T-helper 1 cell treated with Interleukin-12 subunit alpha and Interleukin-12 subunit beta and Interleukin-4 antibody, amounts not matched to agents 30 μg/mL and 1 μg/mL, for 36 hours (primary cell): ENCODE data around the gene PSD2.

Experiments
- H3K27ac Mint-ChIP-seq: one replicate; pipeline ENCODE4 v1.8.0; 2021; ENCODE audit warnings: mild to moderate bottlenecking, mixed read lengths
- H3K27me3 Mint-ChIP-seq: one replicate; pipeline ENCODE4 v1.8.0; 2021; ENCODE audit warnings: low read depth, mixed read lengths
- H3K36me3 Mint-ChIP-seq: one replicate; pipeline ENCODE4 v1.8.0; 2021; ENCODE audit warnings: low read depth, mixed read lengths
- H3K4me1 Mint-ChIP-seq: one replicate; pipeline ENCODE4 v1.8.0; 2021; ENCODE audit warnings: low read depth, mixed read lengths
- H3K4me3 Mint-ChIP-seq: one replicate; pipeline ENCODE4 v1.8.0; 2021; ENCODE audit warnings: mild to moderate bottlenecking, moderate library complexity, mixed read lengths
- H3K9me3 Mint-ChIP-seq: one replicate; pipeline ENCODE4 v1.8.0; 2021; ENCODE audit warnings: mixed read lengths

PSD2 gene

DNA sequence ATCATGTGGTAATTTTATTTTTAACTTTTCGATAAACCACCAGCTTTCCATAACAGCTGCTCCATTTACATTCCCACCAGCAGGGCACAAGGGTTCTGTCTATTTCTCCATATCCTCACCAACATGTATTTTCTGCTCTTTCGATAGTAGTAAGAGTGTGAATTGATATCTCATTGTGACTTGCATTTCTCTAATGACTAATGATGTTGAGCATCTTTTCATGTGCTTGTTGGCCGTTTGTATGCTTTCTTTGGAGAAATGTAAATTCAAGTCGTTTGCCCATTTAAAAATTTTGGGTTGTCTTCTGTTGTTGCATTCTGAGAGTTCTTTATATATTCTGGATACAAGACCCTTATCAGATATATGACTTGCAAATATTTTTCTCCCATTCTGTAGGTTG lies 45.9 kb downstream of the PSD2 start:
- Mint-ChIP-seq H3K9me3 (no peaks in the 10 kb centered on the region), H3K4me3 (no peak overlapping the region), H3K4me1 (peaks cover 3% of the 10 kb centered on the region), H3K27me3 (peaks cover 32% of the 10 kb centered on the region), H3K36me3 (no peaks in the 10 kb centered on the region), H3K27ac (no peak overlapping the region)

DNA sequence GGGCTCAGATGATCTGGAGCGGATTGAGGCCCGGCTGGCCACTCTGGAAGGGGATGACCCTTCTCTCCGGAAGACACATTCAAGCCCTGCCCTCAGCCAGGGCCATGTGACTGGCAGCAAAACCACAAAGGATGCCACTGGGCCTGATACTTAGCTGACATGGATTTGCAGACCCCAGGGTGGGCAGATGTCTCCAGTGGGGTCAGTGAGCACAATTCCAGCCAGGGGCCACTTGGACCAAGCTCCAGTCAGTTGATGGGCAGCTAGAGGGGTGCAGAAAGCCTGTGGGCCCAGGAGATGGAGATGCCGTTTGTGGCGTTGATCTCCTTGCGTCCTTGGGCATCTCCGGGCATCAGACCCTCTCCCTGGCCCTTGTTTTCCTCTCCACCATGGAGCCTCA lies 46.7 kb downstream of the PSD2 start:
- Mint-ChIP-seq H3K9me3 (no peaks in the 10 kb centered on the region), H3K27me3 (peaks cover 40% of the 10 kb centered on the region), H3K4me3 (no peak overlapping the region), H3K4me1 (peaks cover 3% of the 10 kb centered on the region), H3K27ac (no peak overlapping the region), H3K36me3 (no peaks in the 10 kb centered on the region)

DNA sequence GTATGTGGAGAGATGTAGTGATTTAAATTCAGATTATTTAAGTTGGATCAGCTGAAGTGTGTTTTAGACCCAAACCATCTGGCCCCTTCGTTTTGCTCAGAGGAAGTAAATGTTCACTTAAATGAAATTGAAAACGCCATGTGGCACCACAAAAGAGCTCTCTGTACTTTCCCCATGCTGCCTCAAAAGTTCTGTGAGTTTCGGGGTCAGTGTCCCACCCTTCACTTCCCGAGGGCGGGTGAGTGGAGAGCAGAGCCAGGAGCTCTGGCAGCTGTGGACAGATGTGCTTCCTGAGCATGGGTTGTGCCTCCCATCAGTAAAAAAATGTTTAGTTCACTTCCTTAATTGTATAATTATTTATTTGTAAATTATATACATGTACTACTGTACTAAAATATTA lies 48.4 kb downstream of the PSD2 start:
- Mint-ChIP-seq H3K36me3 (no peaks in the 10 kb centered on the region), H3K4me1 (peaks cover 3% of the 10 kb centered on the region), H3K27me3 (peaks cover 47% of the 10 kb centered on the region), H3K27ac (no peak overlapping the region), H3K9me3 (no peaks in the 10 kb centered on the region), H3K4me3 (no peak overlapping the region)

DNA sequence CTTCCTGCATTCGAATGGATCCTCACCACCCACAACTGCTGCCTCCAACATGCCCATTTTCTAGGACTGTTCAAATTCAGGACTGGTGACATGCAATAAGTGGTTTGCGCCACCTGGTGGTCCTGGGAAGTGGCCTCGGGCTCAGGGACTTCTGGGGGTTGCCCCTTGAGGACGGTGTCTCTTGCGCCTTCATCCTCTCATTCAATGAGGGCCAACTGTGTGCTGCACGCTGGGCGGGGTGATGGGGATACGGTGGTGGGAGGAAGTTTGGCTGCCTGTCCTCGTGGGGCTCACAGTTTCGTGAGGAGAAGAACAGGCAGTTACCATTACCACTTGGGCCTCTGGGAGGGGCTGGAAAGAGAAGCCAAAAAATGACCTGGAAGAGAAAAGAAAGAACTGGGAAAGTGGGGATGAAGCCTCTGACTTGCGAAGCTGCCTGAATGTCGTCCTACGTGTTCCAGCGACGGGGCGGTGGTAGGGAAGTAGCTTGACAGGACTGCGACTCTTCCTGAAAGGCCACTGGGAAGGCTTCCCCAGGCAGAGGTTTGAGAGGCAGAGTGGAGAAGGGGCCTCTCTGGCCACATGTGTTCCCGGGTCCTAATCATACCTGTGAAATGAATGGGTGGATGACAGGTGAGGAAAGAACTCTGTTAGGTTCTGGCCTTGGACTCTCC lies 49.0 kb downstream of the PSD2 start:
- H3K4me3 Mint-ChIP-seq, result no peak overlapping the region

DNA sequence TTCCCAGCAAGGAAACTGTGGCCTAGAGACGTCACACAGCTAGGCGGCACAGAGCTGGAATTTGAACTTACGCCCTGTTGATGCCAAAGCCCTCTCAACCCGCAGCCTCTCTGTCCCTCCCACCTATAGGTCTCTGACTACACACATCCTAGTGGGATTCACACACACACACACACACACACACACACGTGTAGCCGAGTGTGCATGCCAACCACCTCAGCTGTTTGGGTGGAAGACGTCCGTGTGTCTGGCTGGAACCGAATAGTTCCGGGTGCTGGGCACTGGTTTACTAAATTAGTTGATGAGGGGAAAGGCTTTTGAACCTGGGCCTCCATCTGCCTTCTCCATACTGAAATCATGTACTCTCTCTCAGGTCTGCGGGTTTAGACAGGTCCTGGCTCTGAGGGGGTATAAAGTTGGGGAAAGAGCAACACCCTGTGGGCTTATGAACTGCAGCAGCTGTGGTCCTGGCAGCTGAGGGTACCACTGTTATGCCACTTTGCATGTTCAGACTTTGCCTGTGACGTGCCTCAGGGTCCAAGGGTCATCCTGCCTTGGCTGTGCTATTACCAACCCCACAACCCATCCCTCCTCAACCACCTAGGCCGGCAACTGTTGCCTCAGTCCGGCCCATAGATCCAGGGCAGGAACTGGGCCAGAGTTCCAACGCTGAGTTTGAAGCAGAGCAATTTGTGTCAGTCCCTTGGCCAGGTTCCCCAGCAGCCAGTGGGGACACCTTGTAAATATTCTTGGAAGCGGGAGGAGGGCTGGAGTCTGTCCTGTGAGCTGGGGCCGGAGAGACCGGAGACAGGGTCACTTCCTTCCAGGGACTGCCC lies 50.5 kb downstream of the PSD2 start:
- peaks cover 3% of the 10 kb centered on the region for H3K4me1 Mint-ChIP-seq
- H3K27me3 Mint-ChIP-seq, result peaks cover 59% of the 10 kb centered on the region
- no peaks in the 10 kb centered on the region for H3K9me3 Mint-ChIP-seq
- H3K36me3 Mint-ChIP-seq, result no peaks in the 10 kb centered on the region
- no peak overlapping the region for H3K27ac Mint-ChIP-seq
- H3K4me3 Mint-ChIP-seq, result no peak overlapping the region

More for the DNA sequence above, 49.0 kb downstream of the PSD2 start:
- H3K27me3 Mint-ChIP-seq, result peaks cover 53% of the 10 kb centered on the region
- H3K27ac Mint-ChIP-seq, result no peak overlapping the region
- no peaks in the 10 kb centered on the region for H3K36me3 Mint-ChIP-seq
- peaks cover 3% of the 10 kb centered on the region for H3K4me1 Mint-ChIP-seq
- H3K9me3 Mint-ChIP-seq, result no peaks in the 10 kb centered on the region

DNA sequence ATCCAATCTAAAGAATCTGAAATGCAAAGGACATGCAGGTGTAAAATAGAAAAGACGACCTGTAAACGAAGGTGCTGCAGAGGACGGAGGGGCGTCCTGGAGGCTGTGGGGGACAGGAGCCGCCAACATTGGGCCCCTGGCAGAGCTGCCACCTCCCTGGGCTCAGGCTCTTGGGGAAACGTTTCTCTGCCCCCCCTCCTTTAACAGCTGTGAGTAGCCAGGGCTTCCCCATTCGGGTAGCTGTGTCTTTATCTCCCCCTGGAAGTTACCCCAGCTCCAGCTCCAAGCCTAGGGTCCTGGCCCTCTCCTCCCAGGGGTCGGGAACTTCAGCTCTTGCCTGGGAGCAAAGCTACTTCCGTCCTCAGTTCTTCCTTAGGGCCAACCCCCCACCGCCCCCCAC lies 51.5 kb downstream of the PSD2 start:
- Mint-ChIP-seq H3K9me3 (no peaks in the 10 kb centered on the region), H3K4me3 (peak overlapping the region; percentile 9), H3K27ac (no peak overlapping the region), H3K4me1 (peaks cover 3% of the 10 kb centered on the region), H3K27me3 (peaks cover 51% of the 10 kb centered on the region), H3K36me3 (no peaks in the 10 kb centered on the region)

DNA sequence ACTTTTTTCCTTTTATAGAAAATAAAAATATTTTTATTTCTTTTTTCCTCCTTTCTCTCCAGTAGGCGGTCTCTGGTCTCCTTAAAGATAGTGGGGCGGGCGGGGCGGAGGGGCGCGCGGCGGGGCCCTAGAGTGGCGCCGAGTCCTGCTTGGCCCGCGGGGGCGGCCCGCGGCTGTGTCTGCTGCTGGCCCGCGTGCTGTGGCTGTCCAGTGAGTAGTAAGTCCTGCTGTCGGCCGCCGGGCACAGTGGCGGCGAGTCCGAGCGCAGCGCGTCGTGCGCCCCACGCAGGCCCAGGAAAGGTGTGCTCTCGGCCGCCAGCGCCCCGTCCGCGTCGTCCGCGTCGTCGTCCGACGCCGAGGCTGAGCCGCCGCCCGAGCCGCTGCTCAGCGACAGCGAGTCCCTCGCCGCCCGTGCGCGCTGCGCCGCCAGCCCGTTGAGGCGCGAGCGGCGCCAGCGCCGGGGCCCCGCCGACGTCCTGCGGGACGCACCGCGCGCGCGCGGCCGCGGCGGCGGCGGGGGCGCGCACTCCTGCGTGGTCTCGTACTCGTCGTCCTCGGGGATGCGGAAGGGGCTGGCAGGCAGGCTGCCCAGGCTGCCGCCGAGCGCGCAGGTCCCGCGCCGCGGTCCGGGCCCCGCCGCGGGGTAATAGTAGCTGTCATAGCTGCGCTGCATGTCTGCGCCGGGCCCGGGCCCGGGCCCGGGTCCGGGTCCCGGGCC lies 52.3 kb downstream of the PSD2 start:
- Mint-ChIP-seq H3K9me3 (no peaks in the 10 kb centered on the region), H3K4me1 (peaks cover 3% of the 10 kb centered on the region), H3K27ac (no peak overlapping the region), H3K4me3 (peak overlapping the region; percentile 34), H3K27me3 (peaks cover 49% of the 10 kb centered on the region), H3K36me3 (no peaks in the 10 kb centered on the region)

DNA sequence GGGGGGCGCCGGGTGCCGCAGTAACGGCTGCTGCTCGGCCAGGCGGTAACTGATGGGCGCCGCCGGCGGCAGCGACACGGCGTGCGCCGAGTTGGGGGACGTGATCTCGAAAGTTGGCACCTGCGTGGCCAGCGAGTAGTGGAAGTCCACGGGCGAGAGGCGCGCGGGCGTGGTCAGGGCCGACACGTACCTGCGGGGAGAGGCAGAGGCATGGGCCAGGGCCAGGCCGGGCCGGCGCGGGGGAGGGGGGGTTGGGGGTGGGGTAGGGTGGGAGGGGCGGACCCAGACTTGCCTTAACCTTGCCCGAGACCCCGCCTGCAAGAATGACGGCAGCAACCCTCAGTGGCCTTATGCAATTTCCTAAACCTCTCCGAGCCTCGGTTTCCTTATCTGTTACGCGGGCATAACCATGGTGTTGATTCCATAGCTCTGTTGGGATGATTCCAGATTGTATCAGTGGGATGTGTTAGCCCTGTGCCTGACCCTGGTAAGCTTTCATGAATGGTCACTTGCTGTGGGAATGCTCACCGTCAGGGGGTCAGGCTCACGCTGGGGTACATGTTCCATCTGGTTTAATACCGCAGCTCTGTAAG lies 53.0 kb downstream of the PSD2 start:
- Mint-ChIP-seq H3K36me3 (no peaks in the 10 kb centered on the region), H3K27ac (no peak overlapping the region), H3K4me3 (peak overlapping the region; percentile 68), H3K4me1 (peaks cover 3% of the 10 kb centered on the region), H3K27me3 (peaks cover 49% of the 10 kb centered on the region), H3K9me3 (no peaks in the 10 kb centered on the region)

DNA sequence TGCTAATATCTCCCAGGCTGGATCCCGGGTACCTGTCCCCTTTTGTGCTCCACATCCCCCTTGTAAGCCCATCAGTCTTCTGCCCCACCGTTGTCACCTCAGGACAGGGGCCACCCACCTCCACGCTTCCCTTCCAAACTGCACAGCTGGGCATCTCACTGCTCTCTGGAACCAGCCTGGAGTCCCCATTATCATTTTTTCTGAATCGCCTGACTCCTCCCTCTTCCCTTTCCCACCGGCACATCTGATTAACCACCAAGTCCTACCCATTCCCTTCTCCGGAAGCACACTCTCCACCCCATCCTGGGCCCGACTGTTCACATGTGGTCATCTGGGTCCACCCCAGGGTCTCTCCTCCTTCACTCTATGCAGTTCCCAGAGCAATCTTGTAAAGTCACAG lies 53.9 kb downstream of the PSD2 start:
- peaks cover 47% of the 10 kb centered on the region for H3K27me3 Mint-ChIP-seq
- no peaks in the 10 kb centered on the region for H3K9me3 Mint-ChIP-seq
- H3K4me1 Mint-ChIP-seq, result peaks cover under 1% of the 10 kb centered on the region
- no peak overlapping the region for H3K27ac Mint-ChIP-seq
- peak overlapping the region; percentile 59 for H3K4me3 Mint-ChIP-seq
- H3K36me3 Mint-ChIP-seq, result no peaks in the 10 kb centered on the region

DNA sequence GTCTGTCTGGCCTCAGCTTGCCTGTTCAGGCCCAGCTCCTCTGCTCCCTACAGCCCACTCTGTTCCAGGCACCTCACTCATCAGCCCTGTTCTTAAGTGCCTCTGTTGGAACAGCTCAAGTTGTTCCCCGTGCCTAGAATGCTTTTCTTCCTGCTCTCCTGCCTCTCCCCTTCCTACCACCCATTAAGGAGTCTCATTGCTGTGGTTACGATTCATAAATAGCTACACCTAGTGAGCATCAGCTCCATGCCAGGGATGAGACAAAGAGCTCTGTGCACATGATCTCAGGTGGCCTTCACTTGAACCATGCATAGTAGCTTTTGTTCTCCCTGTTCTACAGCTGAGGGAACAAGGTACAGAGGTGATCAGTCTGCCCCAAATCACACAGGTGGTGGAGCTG lies 54.3 kb downstream of the PSD2 start:
- Mint-ChIP-seq H3K9me3 (no peaks in the 10 kb centered on the region), H3K4me1 (no peaks in the 10 kb centered on the region), H3K27me3 (peaks cover 43% of the 10 kb centered on the region), H3K4me3 (peak overlapping the region; percentile 59), H3K36me3 (no peaks in the 10 kb centered on the region), H3K27ac (no peak overlapping the region)

DNA sequence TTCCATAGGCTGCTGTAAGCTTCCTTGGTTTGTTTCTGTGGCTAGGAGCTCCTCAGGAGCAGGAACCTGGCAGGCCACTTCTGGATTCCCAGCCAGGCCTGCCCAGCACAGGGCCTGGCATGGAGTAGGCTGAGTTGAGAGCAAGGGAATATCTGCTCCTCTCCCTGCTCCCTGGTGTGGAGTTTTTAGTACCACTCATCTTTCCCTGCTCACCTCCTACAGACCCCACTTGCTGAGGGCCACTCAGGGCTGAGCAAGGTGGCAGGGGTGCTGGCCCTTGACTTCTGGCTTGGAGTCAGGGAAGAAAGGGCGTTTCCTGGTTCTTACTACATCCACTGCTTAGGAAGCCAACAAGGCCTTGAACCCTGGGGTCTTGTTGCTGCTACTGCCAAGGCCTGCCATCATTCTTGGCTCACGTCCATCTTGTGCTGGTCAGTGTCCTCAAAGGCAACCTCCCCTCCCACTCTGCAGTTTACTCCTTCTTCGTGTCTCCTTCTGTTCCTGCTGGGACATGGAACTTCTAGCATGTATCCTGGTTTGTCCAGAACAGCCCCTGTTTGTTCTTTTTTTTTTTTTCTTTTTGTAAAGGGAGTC lies 54.9 kb downstream of the PSD2 start:
- Mint-ChIP-seq H3K4me1 (no peaks in the 10 kb centered on the region), H3K27me3 (peaks cover 37% of the 10 kb centered on the region), H3K4me3 (no peak overlapping the region), H3K36me3 (no peaks in the 10 kb centered on the region), H3K27ac (no peak overlapping the region), H3K9me3 (no peaks in the 10 kb centered on the region)

DNA sequence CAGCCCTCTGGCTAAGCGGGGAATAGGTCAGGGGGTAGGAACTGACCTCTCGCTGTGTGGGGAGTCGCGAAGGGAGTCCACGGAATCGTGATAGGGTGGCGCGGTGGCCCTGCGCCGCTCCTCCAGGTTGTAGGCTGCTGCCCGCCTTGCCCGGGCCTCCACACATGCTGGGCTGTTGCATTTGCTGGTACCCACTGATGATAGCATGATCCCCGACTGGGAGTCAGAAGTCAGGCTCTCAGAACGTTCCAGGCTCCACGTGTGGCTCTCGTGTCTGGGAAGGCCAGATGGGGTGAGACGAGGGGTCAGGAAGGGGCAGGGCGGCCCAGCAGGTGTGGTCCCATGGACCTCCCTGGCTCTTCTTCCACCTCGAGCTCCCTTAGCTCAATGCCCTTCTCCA lies 56.0 kb downstream of the PSD2 start:
- Mint-ChIP-seq H3K4me3 (no peak overlapping the region), H3K36me3 (no peaks in the 10 kb centered on the region), H3K27ac (no peak overlapping the region)

DNA sequence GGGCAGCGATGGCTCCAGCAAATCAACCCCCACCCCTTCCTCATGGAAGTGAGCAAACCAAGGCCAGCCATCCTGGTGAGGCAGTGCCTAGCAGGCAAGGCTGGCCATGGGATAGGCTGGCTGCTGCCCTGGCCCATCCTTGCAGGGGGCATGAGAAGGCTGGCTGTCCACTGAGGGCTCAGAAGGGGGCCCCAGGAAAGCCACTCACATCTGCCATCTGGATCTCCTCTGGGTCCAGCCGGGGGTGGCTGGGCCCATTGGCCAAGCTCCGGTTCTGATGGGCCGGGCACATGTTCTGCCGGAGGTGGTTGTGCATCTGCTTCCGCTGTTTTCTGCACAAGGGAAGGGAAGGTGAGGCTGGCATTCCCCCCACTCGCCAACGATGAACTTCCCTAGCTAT lies 57.1 kb downstream of the PSD2 start:
- Mint-ChIP-seq H3K9me3 (no peaks in the 10 kb centered on the region), H3K4me3 (no peak overlapping the region), H3K27me3 (peaks cover 16% of the 10 kb centered on the region), H3K27ac (no peak overlapping the region), H3K36me3 (no peaks in the 10 kb centered on the region), H3K4me1 (no peaks in the 10 kb centered on the region)

More for the DNA sequence above, 56.0 kb downstream of the PSD2 start:
- Mint-ChIP-seq H3K4me1 (no peaks in the 10 kb centered on the region), H3K27me3 (peaks cover 27% of the 10 kb centered on the region), H3K9me3 (no peaks in the 10 kb centered on the region)

DNA sequence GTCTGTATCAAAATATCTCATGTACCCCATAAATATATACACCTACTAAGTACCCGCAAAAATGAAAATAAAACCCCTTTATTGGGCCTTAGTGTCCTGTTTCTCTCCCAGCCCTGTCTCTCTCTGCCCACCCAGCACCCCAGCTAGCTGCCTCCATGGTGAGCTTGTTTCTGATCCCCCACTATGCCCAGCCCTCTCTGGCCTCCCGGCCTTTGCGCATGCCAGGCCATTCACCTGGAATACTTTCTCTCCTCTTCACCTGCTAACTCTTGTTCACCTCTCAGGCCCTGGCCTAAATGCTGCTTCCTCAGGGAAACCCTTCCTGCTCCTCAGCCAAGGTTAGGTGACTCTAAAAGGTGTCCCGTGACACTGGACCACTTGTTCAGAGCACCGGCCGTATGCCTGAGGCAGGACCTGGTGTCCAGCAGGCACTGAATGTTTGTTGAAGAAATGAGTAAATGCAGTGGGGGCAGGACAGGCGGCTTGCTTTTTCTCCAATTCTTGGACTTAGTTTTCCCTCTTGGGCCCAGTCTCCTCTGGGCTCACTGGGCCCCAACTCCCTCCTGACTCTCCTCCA lies 58.5 kb downstream of the PSD2 start:
- no peak overlapping the region for H3K4me3 Mint-ChIP-seq
- H3K36me3 Mint-ChIP-seq, result no peaks in the 10 kb centered on the region
- H3K4me1 Mint-ChIP-seq, result no peaks in the 10 kb centered on the region
- H3K27ac Mint-ChIP-seq, result no peak overlapping the region
- H3K9me3 Mint-ChIP-seq, result no peaks in the 10 kb centered on the region
- H3K27me3 Mint-ChIP-seq, result peaks cover 11% of the 10 kb centered on the region
